HG02840 (cell line): ENCODE measurements around the gene CPA4.
A peak's percentile ranks its signal among the peaks of the same experiment; 100 is the strongest.

ENCODE experiments used
- ATAC-seq: cut with Tn5 transposase; IDR thresholded peaks from one replicate; pipeline ENCODE4 v1.9.1; 2021; ENCODE audit warnings: mild to moderate bottlenecking, moderate library complexity, moderate number of reproducible peaks; ENCODE audit not compliant: unreplicated experiment, low FRiP score

CPA4 gene

DNA sequence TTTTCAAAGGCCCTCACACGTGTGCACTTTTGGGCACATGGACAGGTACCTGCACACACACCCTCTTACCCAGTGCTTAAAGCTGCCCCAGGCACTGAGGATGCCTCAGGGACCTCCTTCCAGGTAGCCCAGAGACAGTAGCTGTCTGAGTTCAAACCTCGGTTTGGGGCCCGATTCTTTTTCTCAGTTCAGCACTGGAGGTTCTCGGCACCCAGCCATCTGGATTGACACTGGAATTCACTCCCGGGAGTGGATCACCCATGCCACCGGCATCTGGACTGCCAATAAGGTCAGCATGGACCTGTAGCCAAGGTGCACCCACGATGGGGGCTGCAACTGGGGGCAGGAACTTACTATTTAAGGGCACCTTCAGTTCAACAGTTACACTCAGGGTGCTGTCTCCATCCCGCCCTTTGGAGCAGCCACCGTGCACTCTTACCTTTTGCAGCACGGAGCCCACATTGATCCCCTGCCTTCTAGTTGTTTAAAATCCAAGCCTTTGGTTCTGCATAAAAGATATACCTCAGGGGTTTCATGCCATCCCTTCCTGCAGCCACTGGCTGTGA is 69.4 kb downstream of the CPA4 start:
- no peak for ATAC-seq

- no peak for ATAC-seq
Observed at GRCh38 chr7:130363026-130363847, 70.3 kb downstream of the CPA4 start.

DNA sequence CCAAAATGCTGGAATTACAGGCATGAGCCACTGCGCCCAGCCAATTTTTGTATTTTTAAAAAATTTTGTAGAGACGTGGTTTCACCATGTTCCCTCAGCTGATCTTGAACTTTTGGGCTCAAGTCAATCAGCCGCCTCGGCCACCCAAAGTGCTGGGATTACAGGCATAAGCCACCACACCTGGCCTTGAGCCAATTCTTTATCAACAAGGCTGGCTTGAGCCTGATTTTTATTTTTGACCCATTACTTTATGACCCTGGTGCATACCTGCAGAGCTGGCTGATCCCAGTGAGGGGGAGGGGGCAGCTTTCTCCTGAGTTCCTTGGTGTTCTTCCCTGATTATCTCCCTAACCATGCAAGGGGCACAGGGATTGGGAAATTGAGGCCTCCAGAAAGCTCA is 71.5 kb downstream of the CPA4 start:
- ATAC-seq, result no peak

- ATAC-seq, result no peak
Observed at GRCh38 chr7:130365088-130365487, 72.1 kb downstream of the CPA4 start.

DNA sequence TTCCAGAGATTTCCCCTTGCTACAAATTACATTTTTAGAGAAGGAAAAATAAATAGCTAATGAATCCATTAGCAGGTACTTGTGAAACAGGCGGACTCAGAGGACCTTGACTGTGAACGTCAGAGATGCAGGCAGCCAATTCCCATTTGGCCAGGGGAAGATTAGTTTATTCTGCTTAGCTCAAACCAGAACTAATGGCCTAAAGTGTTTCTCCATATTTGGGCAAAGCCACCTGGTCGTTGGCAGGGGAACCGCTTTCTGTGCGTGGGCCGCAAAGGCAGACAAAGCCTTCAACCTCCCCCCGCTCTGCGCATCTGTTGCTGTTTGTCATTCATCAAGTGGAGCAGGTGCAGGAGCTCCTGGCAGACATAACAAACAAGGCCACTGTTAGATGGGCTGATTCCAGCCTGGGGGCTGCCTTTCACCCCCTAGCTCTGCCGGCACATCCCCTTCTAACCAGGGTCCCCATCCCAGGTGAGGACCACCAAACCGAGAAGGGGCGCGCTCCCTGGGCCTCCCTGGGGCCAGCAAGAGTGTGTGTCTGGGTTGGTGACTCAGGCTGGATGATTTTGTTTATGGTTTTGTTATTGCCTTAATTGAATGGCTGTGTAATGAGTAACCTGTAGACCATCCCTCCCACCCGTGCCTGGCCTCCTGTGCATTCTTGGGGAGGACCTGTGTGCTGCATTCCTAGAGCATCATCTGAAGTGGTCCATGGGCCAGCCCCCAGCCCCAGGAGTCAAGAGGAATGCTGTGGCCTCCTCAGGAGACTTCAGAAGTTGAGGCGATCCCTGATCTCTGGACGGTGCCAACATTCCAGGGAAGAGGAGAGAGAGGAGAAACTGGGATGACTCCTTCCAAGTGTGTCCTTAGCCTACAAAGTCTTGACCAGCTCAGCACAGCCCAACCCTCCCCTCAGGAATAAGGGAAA is 72.8 kb downstream of the CPA4 start:
- peak; percentile 64 for ATAC-seq

DNA sequence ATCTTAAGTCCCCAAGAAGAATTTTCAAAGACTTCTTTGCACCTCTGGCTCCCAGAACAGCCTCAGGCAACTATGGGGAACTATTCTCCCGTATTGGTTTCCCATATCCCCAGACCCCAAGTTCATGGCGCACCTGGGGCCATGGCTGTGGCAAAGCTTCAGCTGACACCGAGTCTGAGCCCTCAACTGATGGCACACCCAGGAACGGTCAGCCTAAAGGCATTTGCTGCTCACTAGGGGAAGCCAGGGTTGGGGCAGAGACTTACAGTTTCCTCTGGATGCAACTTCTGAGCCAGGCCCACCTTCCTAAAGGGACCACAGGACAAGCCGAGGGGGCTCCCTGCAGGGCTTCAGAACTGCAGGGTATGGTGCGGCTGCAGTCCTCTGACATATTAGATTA is 73.6 kb downstream of the CPA4 start:
- no peak for ATAC-seq

DNA sequence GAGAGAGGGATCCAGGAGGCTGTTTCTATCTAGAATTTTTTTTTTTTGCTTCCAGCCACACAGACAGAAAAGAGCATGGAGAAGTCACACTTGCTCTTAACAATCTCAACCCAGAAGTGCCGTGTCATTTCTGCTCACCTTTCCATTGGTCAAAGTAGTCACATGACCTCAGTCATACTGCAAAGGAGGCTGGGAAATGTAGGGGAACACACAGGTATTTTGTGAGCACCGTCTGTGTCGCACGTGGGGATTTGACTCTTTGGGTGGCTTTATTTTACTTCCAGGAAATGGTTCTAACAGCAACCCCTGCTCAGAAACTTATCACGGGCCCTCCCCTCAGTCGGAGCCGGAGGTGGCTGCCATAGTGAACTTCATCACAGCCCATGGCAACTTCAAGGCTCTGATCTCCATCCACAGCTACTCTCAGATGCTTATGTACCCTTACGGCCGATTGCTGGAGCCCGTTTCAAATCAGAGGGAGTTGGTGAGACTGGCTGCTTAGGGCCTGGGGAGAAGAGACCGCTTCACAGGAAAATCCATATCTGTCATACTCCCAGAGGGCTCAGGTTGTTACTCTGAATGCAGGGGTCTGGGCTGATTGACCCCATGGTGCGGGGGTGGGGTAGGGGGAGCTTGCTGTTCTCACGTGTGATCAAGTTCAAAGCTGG is 74.3 kb downstream of the CPA4 start:
- no peak for ATAC-seq

GRCh38 chr7:130367836-130368746 is 75.1 kb downstream of the CPA4 start:
- ATAC-seq, result no peak

DNA sequence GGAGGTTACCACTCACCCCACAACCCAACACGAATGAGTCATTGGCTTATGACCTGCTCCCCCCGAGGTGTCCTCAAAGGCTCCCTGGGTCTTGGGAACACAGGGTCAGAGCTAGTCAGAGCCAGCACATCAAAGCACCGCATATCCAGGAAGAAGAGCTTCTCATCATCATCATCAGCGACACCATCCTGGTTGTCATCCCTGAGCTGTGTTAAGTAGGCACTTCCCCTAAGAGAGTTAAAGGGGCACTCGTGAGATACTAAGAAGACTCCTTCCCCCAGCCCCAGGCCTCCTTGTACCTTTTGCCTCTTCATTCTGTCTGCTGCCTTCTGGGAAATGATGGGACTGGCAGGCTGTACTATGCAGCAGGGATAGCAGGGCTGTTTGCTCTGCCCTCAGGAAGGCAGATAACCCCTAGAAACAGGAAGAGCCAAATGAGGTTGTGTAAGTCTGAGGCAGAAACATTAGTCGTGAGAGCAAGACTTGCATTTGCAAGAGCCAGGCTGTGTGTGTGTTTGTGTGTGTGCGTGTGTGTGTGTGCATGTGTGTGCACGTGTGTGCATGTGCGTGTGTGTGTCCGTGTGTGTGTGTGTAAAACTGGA is 76.2 kb downstream of the CPA4 start:
- no peak for ATAC-seq

DNA sequence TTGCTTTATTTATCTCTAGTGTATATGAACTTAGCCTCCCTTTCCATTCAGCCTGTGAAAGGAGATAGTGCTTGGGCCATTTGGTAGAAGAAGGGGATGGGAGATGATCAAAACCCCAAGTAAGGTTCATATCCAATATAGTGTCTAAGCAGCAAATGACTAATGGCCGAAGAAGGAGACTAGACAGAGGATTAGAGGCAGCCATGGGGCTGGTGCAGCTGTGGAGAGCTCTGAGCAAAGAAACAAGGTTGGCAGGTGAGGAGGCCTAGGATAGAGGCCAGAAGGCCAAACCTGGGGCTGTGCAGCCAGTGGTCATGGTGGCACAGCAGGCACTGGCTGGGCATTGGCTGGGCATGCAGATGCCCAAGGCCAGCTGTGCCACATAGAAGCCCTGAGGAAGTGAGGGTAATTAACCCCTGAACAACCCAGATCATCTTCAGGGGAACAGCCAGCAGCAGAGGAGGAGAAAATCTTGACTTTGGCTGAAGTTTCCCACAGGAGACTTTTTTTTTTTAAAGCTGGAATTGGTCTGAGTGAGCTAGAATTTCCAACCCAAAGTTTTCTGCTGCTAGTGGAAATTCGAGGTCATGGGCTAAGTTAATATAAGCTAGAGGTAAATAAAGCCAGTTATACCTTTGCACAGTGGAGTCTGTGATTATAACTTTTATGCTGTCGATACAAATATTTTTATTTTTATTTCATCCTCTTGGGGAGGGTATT is 77.0 kb downstream of the CPA4 start:
- no peak for ATAC-seq

DNA sequence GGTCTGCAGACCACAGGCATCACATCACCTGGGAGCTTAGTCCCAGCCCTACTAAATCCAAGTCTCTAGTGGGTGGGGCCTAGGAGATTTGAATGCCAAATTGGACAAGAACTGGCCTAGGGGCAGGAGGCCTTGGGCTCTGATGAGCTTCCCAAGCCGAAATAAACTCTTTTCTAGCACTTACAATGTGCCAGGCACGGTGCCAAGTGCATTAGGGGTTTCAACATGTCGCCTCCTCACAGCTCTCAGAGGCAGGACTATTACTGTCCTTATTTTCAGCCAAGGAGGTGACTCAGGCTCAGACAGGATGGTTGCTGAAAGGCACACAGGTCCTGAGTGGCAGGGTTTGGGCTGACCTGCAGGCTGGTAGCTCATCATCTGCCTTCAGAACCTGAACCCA is 78.1 kb downstream of the CPA4 start:
- ATAC-seq, result no peak

GRCh38 chr7:130372402-130373165 is 79.6 kb downstream of the CPA4 start:
- ATAC-seq, result no peak
